HG03575 (cell line): Measurements from ENCODE around the gene TMPRSS7.
A peak's percentile ranks its signal among the peaks of the same experiment; 100 is the strongest.

Experiments
- ATAC-seq: cut with Tn5 transposase; IDR thresholded peaks from one replicate; pipeline ENCODE4 v1.9.1; 2021; ENCODE audit not compliant: unreplicated experiment, insufficient number of reproducible peaks, low FRiP score; ENCODE audit errors: extremely low read depth

Gene TMPRSS7

DNA sequence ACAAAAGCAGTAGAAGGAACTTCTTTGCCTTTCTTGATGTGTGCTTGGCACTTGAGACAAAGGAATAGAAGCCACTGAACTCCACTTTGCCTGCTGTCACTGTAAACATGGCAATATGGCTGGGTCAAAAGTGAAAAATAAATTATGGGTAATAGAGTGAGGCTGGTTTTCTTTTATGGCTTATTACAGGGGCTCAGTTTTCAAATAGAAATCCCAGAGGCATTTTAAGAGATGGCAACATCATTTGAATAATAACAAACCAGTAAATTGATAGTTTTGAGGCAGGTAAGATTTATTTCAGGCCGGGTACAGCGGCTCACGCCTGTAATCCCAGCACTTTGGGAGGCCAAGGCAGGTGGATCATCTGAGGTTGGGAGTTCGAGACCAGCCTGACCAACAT is 54.4 kb downstream of the TMPRSS7 start:
- no peak for ATAC-seq

GRCh38 chr3:112089956-112090886 is 55.7 kb downstream of the TMPRSS7 start:
- ATAC-seq = no peak

- ATAC-seq = no peak
Measured at GRCh38 chr3:112090887-112091586, 56.5 kb downstream of the TMPRSS7 start.

GRCh38 chr3:112092496-112093179 is 58.1 kb downstream of the TMPRSS7 start:
- ATAC-seq = no peak

DNA sequence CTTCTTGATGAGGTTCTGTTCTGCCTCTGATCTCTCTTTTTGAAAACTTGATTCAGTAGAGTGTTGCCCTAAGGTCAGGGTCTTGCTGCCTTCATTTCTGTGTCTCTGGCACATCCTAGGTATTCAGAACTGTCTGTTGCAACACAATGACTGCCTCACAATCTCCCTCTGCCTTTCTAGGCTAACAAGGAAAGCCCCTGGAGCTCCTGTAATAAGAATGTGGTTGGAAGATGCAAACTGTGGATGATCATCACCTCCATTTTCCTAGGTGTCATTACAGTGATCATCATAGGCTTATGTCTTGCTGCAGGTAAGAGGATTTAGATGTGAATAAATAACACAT is 58.6 kb downstream of the TMPRSS7 start:
- no peak for ATAC-seq

DNA sequence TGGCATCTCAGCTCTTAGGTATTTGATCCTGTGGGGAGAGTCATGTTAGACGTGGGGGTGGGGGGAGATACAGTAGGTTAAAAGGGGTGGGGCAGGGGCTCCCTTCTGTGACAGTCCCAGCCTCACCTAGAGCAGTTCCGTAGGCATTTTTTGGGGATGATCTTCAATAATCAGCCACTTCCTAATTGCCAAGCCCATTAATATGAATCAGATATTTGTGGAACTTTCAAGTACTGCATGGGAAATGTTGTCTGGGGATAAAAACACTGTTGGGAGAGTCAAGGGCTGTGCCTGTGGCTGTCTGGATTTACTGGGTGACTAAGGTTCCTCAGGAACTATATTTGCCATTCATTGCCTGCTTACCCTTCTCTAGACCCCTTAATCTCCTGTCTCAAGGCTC is 61.2 kb downstream of the TMPRSS7 start:
- ATAC-seq = no peak

DNA sequence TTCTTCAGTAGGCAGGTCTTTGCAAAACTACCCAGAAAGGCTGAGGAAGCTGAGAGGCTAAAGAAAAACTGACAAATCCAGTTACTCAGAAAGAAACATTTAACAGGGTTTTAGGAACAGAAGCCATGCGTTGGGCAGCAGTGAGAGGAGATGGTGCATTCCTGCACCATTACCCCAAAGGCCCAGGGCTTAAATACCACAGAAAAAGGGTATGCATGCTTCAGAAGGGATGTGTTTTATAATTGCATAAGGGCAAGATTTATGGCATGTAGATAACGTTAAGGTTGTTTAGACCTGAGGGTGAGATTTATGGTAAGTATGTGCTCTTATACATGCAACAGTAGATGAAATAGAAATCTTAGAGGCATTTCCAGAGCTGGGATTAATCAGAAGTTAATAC is 61.6 kb downstream of the TMPRSS7 start:
- ATAC-seq = no peak

- ATAC-seq = no peak
Measured at GRCh38 chr3:112097378-112097777, 62.8 kb downstream of the TMPRSS7 start.

- ATAC-seq = no peak
Measured at GRCh38 chr3:112101916-112102315, 67.4 kb downstream of the TMPRSS7 start.

- ATAC-seq = no peak
Measured at GRCh38 chr3:112104774-112105173, 70.2 kb downstream of the TMPRSS7 start.

GRCh38 chr3:112109322-112109721 is 74.8 kb downstream of the TMPRSS7 start:
- ATAC-seq = no peak

GRCh38 chr3:112111785-112112402 is 77.4 kb downstream of the TMPRSS7 start:
- ATAC-seq = peak; percentile 22

DNA sequence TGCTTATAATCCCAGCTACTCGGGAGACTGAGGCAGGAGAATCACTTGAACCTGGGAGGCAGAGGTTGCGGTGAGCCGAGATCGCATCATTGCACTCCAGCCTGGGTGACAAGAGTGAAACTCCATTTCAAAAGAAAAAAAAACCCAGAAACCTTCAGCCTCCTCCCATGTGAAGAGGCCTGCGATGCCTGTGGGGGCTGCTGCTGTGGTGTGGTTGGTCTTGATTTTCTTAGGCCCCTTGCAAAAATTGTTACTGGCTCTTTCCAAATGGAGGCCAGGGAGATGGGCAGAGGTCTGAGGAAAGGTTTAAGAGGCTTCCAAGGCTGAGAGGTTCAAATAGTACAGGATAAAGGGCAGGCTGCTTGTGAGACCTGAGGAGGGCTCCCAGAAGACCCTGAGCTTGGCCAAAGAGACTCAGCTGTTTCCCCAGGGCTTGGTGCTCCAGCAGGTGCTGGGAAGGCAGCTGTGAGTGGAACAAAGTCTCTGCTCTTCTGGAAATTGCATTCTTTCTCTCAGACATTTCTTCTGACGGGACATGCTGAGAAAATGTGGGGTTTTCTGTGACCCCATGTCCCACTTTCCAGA is 80.1 kb downstream of the TMPRSS7 start:
- no peak for ATAC-seq

DNA sequence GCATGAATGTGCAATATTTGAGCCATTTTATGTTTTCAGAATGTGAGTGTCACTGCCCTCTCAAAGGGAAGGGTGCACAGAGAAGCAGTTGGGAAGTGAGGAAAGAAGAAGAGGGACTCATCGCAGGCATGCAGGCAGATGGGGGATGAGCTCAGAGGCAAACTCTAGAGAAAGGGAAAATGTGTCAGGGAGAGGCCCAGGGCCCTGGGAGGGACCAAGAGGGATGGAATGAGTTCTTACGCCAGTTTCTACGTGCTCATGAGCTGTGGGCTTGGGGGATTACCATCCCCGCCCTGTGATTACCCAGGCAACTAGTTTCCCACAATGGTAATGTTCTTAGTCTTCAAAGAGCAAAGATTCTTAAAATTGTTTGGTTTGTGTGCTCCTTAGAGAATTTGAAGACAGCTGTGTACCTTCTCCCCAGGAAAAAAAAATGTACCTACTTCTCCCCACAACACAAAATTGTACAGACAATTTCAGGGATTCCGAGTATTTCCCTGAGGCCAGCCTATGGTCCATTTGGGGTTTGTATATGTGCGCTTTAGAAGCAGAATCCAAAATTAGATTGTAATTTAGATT is 80.7 kb downstream of the TMPRSS7 start:
- ATAC-seq = no peak

DNA sequence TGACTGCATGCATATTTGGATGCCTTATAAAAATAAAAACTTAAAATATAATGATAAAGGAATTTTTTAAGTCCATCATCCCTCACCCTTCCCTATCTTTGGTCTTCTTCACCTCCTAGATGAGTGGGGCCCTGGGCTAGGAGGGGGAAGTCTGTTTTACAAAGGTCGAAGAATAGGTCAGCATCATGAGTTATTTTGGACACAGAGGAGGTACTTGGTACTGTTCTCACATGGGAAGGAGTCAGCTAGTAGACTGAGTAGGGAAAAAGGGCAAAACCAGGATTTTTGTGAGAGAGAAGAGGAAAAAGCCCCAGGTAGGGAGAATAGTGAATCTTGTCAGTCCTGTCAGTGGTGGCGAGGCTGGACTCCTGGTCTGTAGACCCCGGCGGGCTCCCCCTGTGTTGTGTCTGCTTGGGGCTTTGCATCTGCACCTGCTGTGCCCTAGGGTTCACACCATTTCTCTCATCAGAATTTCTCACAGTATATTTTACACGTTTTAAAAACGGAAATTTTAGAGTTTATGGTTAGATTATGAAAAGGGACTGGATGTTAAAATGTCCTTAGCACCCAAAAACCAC is 81.4 kb downstream of the TMPRSS7 start:
- no peak for ATAC-seq

GRCh38 chr3:112116748-112117186 is 82.2 kb downstream of the TMPRSS7 start:
- ATAC-seq = no peak

DNA sequence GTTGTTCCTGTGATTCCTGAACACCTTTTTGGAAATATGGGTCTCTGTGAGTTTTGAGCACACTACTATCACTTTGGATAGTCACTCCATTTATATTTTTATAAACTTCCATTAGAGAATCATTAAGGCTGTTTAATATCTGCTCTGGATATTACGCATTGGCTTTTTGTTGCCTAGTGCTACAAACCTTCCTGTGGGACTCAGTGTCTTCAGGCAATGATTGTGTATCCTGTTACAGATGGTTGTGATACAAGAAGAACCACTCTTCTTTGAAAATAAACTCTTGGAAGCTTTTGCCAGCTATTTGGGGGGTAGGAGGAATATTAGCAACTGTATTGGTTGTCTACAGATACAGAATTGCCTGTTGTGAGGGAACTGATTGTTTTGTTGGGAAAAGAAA is 82.9 kb downstream of the TMPRSS7 start:
- no peak for ATAC-seq

GRCh38 chr3:112117841-112118571 is 83.5 kb downstream of the TMPRSS7 start:
- no peak for ATAC-seq
